H9 (cell line): ENCODE data around the gene CLEC4C. TPM values are rescaled to one million over a fixed set of nuclear protein-coding genes. Genes with fewer than 3 reads are reported as not detected.
"Not testable (repeated sequence)": the region's sequence is repeated elsewhere in the genome, so short reads cannot be mapped to it uniquely, and the experiment has no call there.

Experiments used
- DNase-seq: peaks from one replicate; pipeline ENCODE4 v3.0.0-alpha.2; 2017
- H2AFZ ChIP-seq: one replicate; pipeline ENCODE4 v1.6.1; 2013; ENCODE audit warnings: mild to moderate bottlenecking, low read length, control low read depth, moderate library complexity
- H2AK5ac ChIP-seq: 2 replicates; pipeline ENCODE4 v1.6.1; 2013; ENCODE audit warnings: low read length, control low read depth, mixed read lengths; ENCODE audit not compliant: insufficient read length
- H2BK120ac ChIP-seq: one replicate; pipeline ENCODE4 v1.6.1; 2013; ENCODE audit warnings: low read depth, mild to moderate bottlenecking, low read length, control low read depth, inconsistent platforms; ENCODE audit not compliant: poor library complexity, severe bottlenecking
- H2BK12ac ChIP-seq: 2 replicates; pipeline ENCODE4 v1.6.1; 2013; ENCODE audit warnings: low read length, control low read depth, mixed read lengths, low read depth; ENCODE audit not compliant: insufficient read length
- H2BK15ac ChIP-seq: 2 replicates; pipeline ENCODE4 v1.6.1; 2013; ENCODE audit warnings: low read depth, low read length, control low read depth
- H2BK20ac ChIP-seq: one replicate; pipeline ENCODE4 v1.6.1; 2013; ENCODE audit warnings: low read depth, mild to moderate bottlenecking, low read length, control low read depth, inconsistent platforms; ENCODE audit not compliant: poor library complexity, severe bottlenecking
- H2BK5ac ChIP-seq: 2 replicates; pipeline ENCODE4 v1.6.1; 2013; ENCODE audit warnings: low read length, control low read depth, mixed read lengths; ENCODE audit not compliant: insufficient read length
- H3K14ac ChIP-seq: 2 replicates; pipeline ENCODE4 v1.6.1; 2013; ENCODE audit warnings: low read length, control low read depth; ENCODE audit not compliant: insufficient read depth
- H3K18ac ChIP-seq: 2 replicates; pipeline ENCODE4 v1.6.1; 2013; ENCODE audit warnings: low read depth, mild to moderate bottlenecking, mixed read lengths, low read length, control low read depth; ENCODE audit not compliant: insufficient read length
- H3K23ac ChIP-seq: 2 replicates; pipeline ENCODE4 v1.6.1; 2013; ENCODE audit warnings: low read length, control low read depth, mixed read lengths, low read depth; ENCODE audit not compliant: insufficient read length
- H3K23me2 ChIP-seq: 2 replicates; pipeline ENCODE4 v1.6.1; 2013; ENCODE audit warnings: low read depth, mild to moderate bottlenecking, mixed read lengths, low read length, control low read depth; ENCODE audit not compliant: insufficient read length, poor library complexity, severe bottlenecking
- H3K27ac ChIP-seq: 2 replicates; pipeline ENCODE4 v1.5.1; 2013; ENCODE audit warnings: low read length, control low read depth, mixed read lengths, low read depth; ENCODE audit not compliant: insufficient read length
- H3K27me3 ChIP-seq: 2 replicates; pipeline ENCODE4 v1.6.1; 2013; ENCODE audit warnings: low read length, control low read depth, inconsistent platforms; ENCODE audit not compliant: insufficient read depth
- H3K4ac ChIP-seq: 2 replicates; pipeline ENCODE4 v1.6.1; 2013; ENCODE audit warnings: low read depth, mild to moderate bottlenecking, control low read depth, inconsistent platforms, low read length, moderate library complexity
- H3K4me1 ChIP-seq: 2 replicates; pipeline ENCODE4 v1.6.1; 2013; ENCODE audit warnings: low read length, control low read depth, inconsistent platforms; ENCODE audit not compliant: insufficient read depth
- H3K4me2 ChIP-seq: 2 replicates; pipeline ENCODE4 v1.6.1; 2013; ENCODE audit warnings: low read length, control low read depth, mixed read lengths; ENCODE audit not compliant: insufficient read length, insufficient read depth
- H3K56ac ChIP-seq: 2 replicates; pipeline ENCODE4 v1.6.1; 2013; ENCODE audit warnings: low read depth, mild to moderate bottlenecking, mixed read lengths, low read length, control low read depth; ENCODE audit not compliant: insufficient read length
- H3K79me1 ChIP-seq: 2 replicates; pipeline ENCODE4 v1.6.1; 2013; ENCODE audit warnings: low read depth, mild to moderate bottlenecking, moderate library complexity, low read length, control low read depth, inconsistent platforms; ENCODE audit not compliant: insufficient read depth, poor library complexity, severe bottlenecking
- H3K79me2 ChIP-seq: 2 replicates; pipeline ENCODE4 v1.6.1; 2013; ENCODE audit warnings: low read length, control low read depth, inconsistent platforms; ENCODE audit not compliant: insufficient read depth
- H3K9ac ChIP-seq: 2 replicates; pipeline ENCODE4 v1.6.1; 2013; ENCODE audit warnings: low read length, control low read depth, mixed read lengths; ENCODE audit not compliant: insufficient read length; ENCODE audit errors: extremely low read depth
- H3K9me3 ChIP-seq: one replicate; pipeline ENCODE4 v1.6.1; 2013; ENCODE audit warnings: low read depth, low read length, inconsistent platforms; ENCODE audit not compliant: control insufficient read depth
- H3T11ph ChIP-seq: one replicate; pipeline ENCODE4 v1.6.1; 2013; ENCODE audit warnings: mild to moderate bottlenecking, low read length, control low read depth, inconsistent platforms
- H4K20me1 ChIP-seq: one replicate; pipeline ENCODE4 v1.6.1; 2013; ENCODE audit not compliant: control insufficient read depth, insufficient read length, insufficient read depth
- H4K5ac ChIP-seq: 2 replicates; pipeline ENCODE4 v1.6.1; 2013; ENCODE audit warnings: low read depth, mild to moderate bottlenecking, mixed read lengths, low read length, control low read depth; ENCODE audit not compliant: insufficient read length
- H4K8ac ChIP-seq: replicated peaks from 2 replicates; pipeline ENCODE4 v1.6.1; 2013; ENCODE audit warnings: low read length, control low read depth, mixed read lengths, low read depth; ENCODE audit not compliant: insufficient read length
- H4K91ac ChIP-seq: 2 replicates; pipeline ENCODE4 v1.6.1; 2013; ENCODE audit warnings: low read depth, mild to moderate bottlenecking, moderate library complexity, mixed read lengths, low read length, control low read depth; ENCODE audit not compliant: insufficient read length
- H3K27ac Mint-ChIP-seq, 3 experiments: 2 replicates in 2 of 3; 3 replicates in 1 of 3; pipeline ENCODE4 v1.8.0; 2020 to 2021; ENCODE audit warnings: mixed read lengths in 3 of 3, mild to moderate bottlenecking in 1 of 3, moderate library complexity in 1 of 3
- H3K27me3 Mint-ChIP-seq: 2 replicates; pipeline ENCODE4 v1.8.0; 2021; ENCODE audit warnings: low read depth, mild to moderate bottlenecking, moderate library complexity, mixed read lengths
- H3K36me3 Mint-ChIP-seq, 3 experiments: 2 replicates in 2 of 3; 3 replicates in 1 of 3; pipeline ENCODE4 v1.8.0; 2020 to 2021; ENCODE audit warnings: low read depth in 3 of 3, mixed read lengths in 3 of 3; ENCODE audit not compliant: insufficient read depth in 1 of 3
- H3K4me1 Mint-ChIP-seq, 2 experiments: 2 replicates each; pipeline ENCODE4 v1.8.0; 2020; ENCODE audit warnings: mixed read lengths in 2 of 2
- H3K4me3 Mint-ChIP-seq, 2 experiments: 2 replicates in 1 of 2; 3 replicates in 1 of 2; pipeline ENCODE4 v1.8.0; 2020 to 2021; ENCODE audit warnings: mild to moderate bottlenecking in 2 of 2, mixed read lengths in 2 of 2, moderate library complexity in 1 of 2
- H3K9me3 Mint-ChIP-seq, 2 experiments: 2 replicates in 1 of 2; 3 replicates in 1 of 2; pipeline ENCODE4 v1.8.0; 2020; ENCODE audit warnings: mild to moderate bottlenecking in 2 of 2, mixed read lengths in 2 of 2, moderate library complexity in 1 of 2
- WGBS: extraction: QIAGEN DNeasy Blood & Tissue Kit; methylation state at CpG from one replicate; pipeline ENCODE4 v1.1.7; 2013; ENCODE audit warnings: missing lambda C conversion rate, low lambda C conversion rate, mixed read lengths; ENCODE audit not compliant: insufficient read length; ENCODE audit errors: extremely low coverage; 5-methylcytosine and 5-hydroxymethylcytosine counted together
- total RNA-seq: library from RNA; stranded (reverse); gene quantifications from 2 replicates; pipeline ENCODE4 v1.2.1, GENCODE V29; 2021
- TF ChIP-seq, protein P1 (sequence below): fragments of 200-600 bp; sonication (generic); conservative IDR thresholded peaks from 3 replicates; pipeline ENCODE4 v1.8.0; 2021; ENCODE audit warnings: antibody characterized with exemption, mild to moderate bottlenecking

Gene CLEC4C
- total RNA-seq, 1 experiment from 2014 or later = 0.26 TPM

DNA sequence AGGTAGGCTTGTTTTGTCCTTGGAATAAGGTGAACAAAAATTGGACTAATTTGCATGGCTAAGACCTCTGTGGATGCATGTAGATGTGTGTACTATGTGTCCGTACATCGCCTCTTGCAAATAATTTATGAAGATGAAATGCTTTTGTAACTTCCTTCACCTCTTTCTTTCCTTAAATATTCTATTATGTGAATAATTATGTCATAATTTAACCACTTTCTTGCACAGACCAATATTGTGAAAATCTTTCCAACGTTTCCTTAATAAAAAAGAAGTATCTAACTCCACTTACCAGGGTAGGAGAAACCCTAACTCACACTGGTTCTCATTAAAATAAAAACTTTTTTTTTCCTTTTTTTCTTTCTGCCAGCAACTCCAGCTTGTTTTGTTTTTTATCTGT, 46.0 kb upstream of the CLEC4C start:
- H4K5ac ChIP-seq = no peak overlapping the region
- Mint-ChIP-seq H3K4me1 (peaks cover 41 to 57% of the 10 kb centered on the region in 2 experiments), H3K36me3 (peaks cover 39 to 70% (median 49%) of the 10 kb centered on the region in 3 experiments), H3K27me3 (no peaks in the 10 kb centered on the region), H3K9me3 (no peaks in the 10 kb centered on the region), H3K4me3 (peak overlapping the region; percentile 23 to 97; a peak in 4 of 5 replicates), H3K27ac (peak overlapping the region in 2 of 3 experiments; percentile 11 to 88; a peak in 3 of 7 replicates)
- no peak overlapping the region for H2BK15ac ChIP-seq
- no peak overlapping the region for H4K8ac ChIP-seq
- no peaks in the 10 kb centered on the region; the same call in 1 of the 2 replicates for H3K4me1 ChIP-seq
- no peak overlapping the region for H3K23ac ChIP-seq
- H2BK20ac ChIP-seq = no peak overlapping the region
- peaks cover 26% of the 10 kb centered on the region; the same call in 1 of the 2 replicates for H3K79me2 ChIP-seq
- H2BK120ac ChIP-seq = no peak overlapping the region
- H4K91ac ChIP-seq = no peak overlapping the region
- H3K23me2 ChIP-seq = peaks cover 5% of the 10 kb centered on the region
- H4K20me1 ChIP-seq = peaks cover 3% of the 10 kb centered on the region
- H3K4ac ChIP-seq = no peak overlapping the region
- TF ChIP-seq, protein P1, sequence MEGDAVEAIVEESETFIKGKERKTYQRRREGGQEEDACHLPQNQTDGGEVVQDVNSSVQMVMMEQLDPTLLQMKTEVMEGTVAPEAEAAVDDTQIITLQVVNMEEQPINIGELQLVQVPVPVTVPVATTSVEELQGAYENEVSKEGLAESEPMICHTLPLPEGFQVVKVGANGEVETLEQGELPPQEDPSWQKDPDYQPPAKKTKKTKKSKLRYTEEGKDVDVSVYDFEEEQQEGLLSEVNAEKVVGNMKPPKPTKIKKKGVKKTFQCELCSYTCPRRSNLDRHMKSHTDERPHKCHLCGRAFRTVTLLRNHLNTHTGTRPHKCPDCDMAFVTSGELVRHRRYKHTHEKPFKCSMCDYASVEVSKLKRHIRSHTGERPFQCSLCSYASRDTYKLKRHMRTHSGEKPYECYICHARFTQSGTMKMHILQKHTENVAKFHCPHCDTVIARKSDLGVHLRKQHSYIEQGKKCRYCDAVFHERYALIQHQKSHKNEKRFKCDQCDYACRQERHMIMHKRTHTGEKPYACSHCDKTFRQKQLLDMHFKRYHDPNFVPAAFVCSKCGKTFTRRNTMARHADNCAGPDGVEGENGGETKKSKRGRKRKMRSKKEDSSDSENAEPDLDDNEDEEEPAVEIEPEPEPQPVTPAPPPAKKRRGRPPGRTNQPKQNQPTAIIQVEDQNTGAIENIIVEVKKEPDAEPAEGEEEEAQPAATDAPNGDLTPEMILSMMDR = no peak
- DNase-seq = no peak
- H3K4me2 ChIP-seq = no peak overlapping the region
- no peak overlapping the region for H2BK12ac ChIP-seq
- H3K14ac ChIP-seq = no peak overlapping the region
- WGBS = no CpG with 5 or more reads among the region's 3 CpGs
- no peak overlapping the region for H2AK5ac ChIP-seq
- no peaks in the 10 kb centered on the region for H3K79me1 ChIP-seq
- H3K27me3 ChIP-seq = no peaks in the 10 kb centered on the region
- no peak overlapping the region for H3T11ph ChIP-seq
- H2BK5ac ChIP-seq = no peak overlapping the region
- H2AFZ ChIP-seq = no peak overlapping the region
- no peaks in the 10 kb centered on the region for H3K9me3 ChIP-seq
- no peak overlapping the region for H3K18ac ChIP-seq
- no peak overlapping the region for H3K27ac ChIP-seq
- no peak overlapping the region for H3K9ac ChIP-seq
- no peak overlapping the region for H3K56ac ChIP-seq

DNA sequence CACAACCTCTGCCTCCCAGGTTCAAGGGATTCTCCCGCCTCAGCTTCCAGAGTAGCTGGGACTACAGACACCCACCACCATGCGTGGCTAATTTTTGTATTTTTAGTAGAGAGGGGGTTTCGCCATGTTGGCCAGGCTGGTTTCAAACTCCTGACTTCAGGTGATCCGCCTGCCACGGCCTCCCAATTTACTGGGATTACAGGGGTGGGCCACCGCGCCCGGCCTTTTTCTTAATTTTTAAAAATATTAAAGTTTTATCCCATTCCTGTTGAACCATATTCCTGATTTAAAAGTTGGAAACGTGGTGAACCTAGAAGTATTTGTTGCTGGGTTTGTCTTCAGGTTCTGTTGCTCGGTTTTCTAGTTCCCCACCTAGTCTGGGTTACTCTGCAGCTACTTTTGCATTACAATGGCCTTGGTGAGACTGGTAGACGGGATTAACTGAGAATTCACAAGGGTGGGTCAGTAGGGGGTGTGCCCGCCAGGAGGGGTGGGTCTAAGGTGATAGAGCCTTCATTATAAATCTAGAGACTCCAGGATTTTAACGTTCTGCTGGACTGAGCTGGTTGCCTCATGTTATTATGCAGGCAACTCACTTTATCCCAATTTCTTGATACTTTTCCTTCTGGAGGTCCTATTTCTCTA, 41.8 kb upstream of the CLEC4C start, which contains the start of gene NANOG:
NANOG (plus strand) TSS at position 519 of the 645 bp plus-strand sequence. CDS start 213 bp downstream, outside the sequence.
- H2AFZ ChIP-seq, H2BK12ac ChIP-seq, H3K9me3 Mint-ChIP-seq, H3K23ac ChIP-seq, H3K4me1 ChIP-seq, H3K56ac ChIP-seq, H2BK120ac ChIP-seq, H3K27me3 Mint-ChIP-seq, H2BK20ac ChIP-seq, H4K8ac ChIP-seq, H3K14ac ChIP-seq, H3K79me1 ChIP-seq, H3K9me3 ChIP-seq, H3K23me2 ChIP-seq, H3K27me3 ChIP-seq, H4K91ac ChIP-seq, H4K20me1 ChIP-seq, H3K4ac ChIP-seq: not testable (repeated sequence)
- peaks cover 23 to 41% (median 36%) of the 10 kb centered on the region in 3 experiments for H3K36me3 Mint-ChIP-seq
- H3K4me1 Mint-ChIP-seq = peaks cover 60 to 78% of the 10 kb centered on the region in 2 experiments
- H2BK5ac ChIP-seq = peak within 1 kb of the TSS; percentile 60
- H3K4me2 ChIP-seq = peak within 1 kb of the TSS; percentile 98
- H3K4me3 Mint-ChIP-seq = peak within 1 kb of the TSS; percentile 89 to 97
- peak within 1 kb of the TSS; percentile 33 for H4K5ac ChIP-seq
- peak within 1 kb of the TSS; percentile 59 for H2AK5ac ChIP-seq
- H3K79me2 ChIP-seq = peaks cover 26% of the 10 kb centered on the region; the same call in 1 of the 2 replicates
- H3K27ac Mint-ChIP-seq = peak within 1 kb of the TSS; percentile 96 to 99 (median 99)
- 0 out of 2 replicates have a peak within 1 kb of the TSS, but pooled peaks have one; percentile 38 for H2BK15ac ChIP-seq
- DNase-seq = peak; percentile 80
- peak within 1 kb of the TSS; percentile 13 for H3T11ph ChIP-seq
- H3K9ac ChIP-seq = peak within 1 kb of the TSS; percentile 82
- peak within 1 kb of the TSS; percentile 21 for H3K27ac ChIP-seq
- no CpG with 5 or more reads among the region's 13 CpGs for WGBS
- peak within 1 kb of the TSS; percentile 42 for H3K18ac ChIP-seq
